ENCODE data around the gene L3MBTL1. TPM values are rescaled to one million over a fixed set of nuclear protein-coding genes. Genes with fewer than 3 reads are reported as not detected.

The L3MBTL1 gene
- total RNA-seq, 6 experiments from 2014 or later: 1.2 to 3.2 (median 2.4) TPM

DNA sequence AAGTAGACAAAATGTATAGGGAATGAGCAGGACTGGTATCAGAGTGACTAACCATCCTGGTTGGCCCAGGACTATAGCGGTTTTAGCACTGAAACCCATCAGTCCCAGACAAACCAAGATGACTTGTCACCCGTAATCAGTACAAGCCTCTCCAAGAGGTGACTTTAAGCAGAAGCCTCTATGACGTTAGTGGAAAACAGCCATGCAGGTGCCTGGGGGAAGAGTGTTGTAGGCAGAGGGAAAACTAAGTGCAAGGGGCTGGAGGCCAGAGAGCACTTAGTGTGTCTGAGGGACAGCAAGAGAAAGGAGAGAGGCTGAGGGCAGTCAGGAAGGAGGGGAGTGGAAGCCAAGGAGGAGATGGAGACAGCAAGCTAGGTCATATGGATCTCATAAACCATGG, 53.5 kb downstream of the L3MBTL1 start:
- H3K4me3 ChIP-seq: peak overlapping the region in 2 of 3 donors; percentile 65 to 72
- H3K4me1 ChIP-seq: peaks cover 0 to 28% (median 9%) of the 10 kb centered on the region in 4 donors
- TF ChIP-seq, protein P1, sequence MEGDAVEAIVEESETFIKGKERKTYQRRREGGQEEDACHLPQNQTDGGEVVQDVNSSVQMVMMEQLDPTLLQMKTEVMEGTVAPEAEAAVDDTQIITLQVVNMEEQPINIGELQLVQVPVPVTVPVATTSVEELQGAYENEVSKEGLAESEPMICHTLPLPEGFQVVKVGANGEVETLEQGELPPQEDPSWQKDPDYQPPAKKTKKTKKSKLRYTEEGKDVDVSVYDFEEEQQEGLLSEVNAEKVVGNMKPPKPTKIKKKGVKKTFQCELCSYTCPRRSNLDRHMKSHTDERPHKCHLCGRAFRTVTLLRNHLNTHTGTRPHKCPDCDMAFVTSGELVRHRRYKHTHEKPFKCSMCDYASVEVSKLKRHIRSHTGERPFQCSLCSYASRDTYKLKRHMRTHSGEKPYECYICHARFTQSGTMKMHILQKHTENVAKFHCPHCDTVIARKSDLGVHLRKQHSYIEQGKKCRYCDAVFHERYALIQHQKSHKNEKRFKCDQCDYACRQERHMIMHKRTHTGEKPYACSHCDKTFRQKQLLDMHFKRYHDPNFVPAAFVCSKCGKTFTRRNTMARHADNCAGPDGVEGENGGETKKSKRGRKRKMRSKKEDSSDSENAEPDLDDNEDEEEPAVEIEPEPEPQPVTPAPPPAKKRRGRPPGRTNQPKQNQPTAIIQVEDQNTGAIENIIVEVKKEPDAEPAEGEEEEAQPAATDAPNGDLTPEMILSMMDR (IDR thresholded peaks at IDR 0.05): no peak
- TF ChIP-seq POLR2A (IDR thresholded peaks at IDR 0.05): no peak
- intact Hi-C loops (cut with DNase I): no loop called here
- H3K9me3 ChIP-seq: no peaks in the 10 kb centered on the region
- ATAC-seq: no peak
- no peak for DNase-seq
- H3K27me3 ChIP-seq: no peaks in the 10 kb centered on the region
- peaks cover 0 to 20% (median 6%) of the 10 kb centered on the region in 4 donors for H3K36me3 ChIP-seq
- peak overlapping the region in 1 of 3 donors; percentile 0 for H3K27ac ChIP-seq
- 63% methylated on average over 3 of the region's 3 CpGs for WGBS (ENCODE audit: insufficient coverage, low coverage, low lambda C conversion rate, missing lambda C conversion rate)

DNA sequence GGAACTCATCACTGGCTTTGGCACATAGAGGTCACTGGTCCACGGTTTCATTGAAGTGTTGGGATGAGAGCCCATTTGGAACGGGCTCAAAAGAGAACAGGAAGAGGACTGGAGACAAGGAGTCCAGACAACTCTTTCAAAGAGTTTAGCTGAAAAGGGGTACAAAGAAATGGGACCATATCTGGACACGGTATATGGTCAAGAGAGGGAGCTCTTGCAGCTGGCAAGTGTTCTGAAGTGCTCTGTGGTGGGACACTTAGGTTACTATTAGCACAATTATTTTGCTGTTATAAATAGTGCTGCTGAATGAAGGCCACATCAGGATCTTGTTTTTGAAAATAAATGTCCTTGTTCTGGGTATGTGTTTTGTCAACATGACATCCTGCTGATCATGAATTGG, 55.9 kb downstream of the L3MBTL1 start:
- ATAC-seq (no peak), DNase-seq (no peak)

DNA sequence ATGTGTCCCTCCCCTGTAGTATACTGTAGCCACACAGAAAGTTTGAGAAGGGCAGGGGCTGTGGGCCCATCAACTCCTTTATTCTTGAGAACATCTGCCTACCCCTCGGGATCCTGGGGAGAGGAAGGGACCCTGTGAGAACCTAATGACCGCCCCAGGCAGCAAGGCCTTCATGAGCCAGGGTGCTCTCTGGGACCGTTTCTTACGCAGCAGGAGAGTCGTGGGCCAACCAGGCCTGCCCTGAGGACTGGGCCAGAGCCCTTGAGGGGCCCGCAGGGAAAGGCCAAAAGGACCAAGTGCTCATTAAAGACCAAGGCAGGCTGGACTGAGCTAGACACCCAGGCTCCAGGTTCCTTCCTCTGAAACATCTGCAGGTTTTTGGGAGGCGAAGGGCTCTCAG, 56.5 kb downstream of the L3MBTL1 start:
- DNase-seq: no peak
- no peak for ATAC-seq
- Histone ChIP-seq H3K27me3 (no peaks in the 10 kb centered on the region), H3K4me1 (peaks cover 0 to 13% (median 0%) of the 10 kb centered on the region in 4 donors), H3K27ac (no peak overlapping the region), H3K9me3 (no peaks in the 10 kb centered on the region), H3K36me3 (peaks cover 0 to 44% (median 18%) of the 10 kb centered on the region in 4 donors), H3K4me3 (no peak overlapping the region)
- intact Hi-C loops (cut with DNase I): no loop called here
- no peak for TF ChIP-seq POLR2A (IDR thresholded peaks at IDR 0.05)
- TF ChIP-seq, protein P1 (IDR thresholded peaks at IDR 0.05): no peak
- WGBS (ENCODE audit: insufficient coverage, low coverage, low lambda C conversion rate, missing lambda C conversion rate): 100% methylated on average over 1 of the region's 7 CpGs

More for the DNA sequence above, 55.9 kb downstream of the L3MBTL1 start:
- Histone ChIP-seq H3K36me3 (peaks cover 0 to 38% (median 15%) of the 10 kb centered on the region in 4 donors), H3K4me3 (no peak overlapping the region), H3K9me3 (no peaks in the 10 kb centered on the region), H3K4me1 (peaks cover 0 to 13% (median 0%) of the 10 kb centered on the region in 4 donors), H3K27me3 (no peaks in the 10 kb centered on the region), H3K27ac (no peak overlapping the region)
- no peak for TF ChIP-seq POLR2A (IDR thresholded peaks at IDR 0.05)
- TF ChIP-seq, protein P1 (IDR thresholded peaks at IDR 0.05): no peak
- intact Hi-C loops (cut with DNase I): no loop called here
- 29% methylated on average over 3 of the region's 3 CpGs for WGBS (ENCODE audit: insufficient coverage, low coverage, low lambda C conversion rate, missing lambda C conversion rate)

DNA sequence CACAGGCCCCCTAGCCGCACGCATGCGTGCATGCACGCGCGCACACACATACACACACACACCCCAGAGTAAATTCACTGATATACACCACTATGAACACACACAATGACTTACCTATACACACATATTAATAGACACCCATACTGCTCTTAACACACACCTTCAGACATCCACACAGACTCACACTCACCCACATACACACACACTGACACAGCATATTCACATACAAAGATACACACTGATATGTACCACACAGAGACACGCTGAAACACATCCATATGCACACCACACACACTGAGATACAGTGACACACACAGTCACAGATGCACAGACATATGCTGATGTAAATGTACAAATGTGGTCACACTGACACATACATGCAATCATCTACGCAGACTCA, 57.0 kb downstream of the L3MBTL1 start:
- no peak for TF ChIP-seq POLR2A (IDR thresholded peaks at IDR 0.05)
- TF ChIP-seq, protein P1 (IDR thresholded peaks at IDR 0.05): no peak
- H3K27me3 ChIP-seq: no peaks in the 10 kb centered on the region
- no peak for DNase-seq
- WGBS (ENCODE audit: insufficient coverage, low coverage, low lambda C conversion rate, missing lambda C conversion rate): no CpG with 5 or more reads among the region's 8 CpGs
- no peak overlapping the region for H3K27ac ChIP-seq
- H3K4me3 ChIP-seq: no peak overlapping the region
- no peak for ATAC-seq
- peaks cover 0 to 48% (median 20%) of the 10 kb centered on the region in 4 donors for H3K36me3 ChIP-seq
- no peaks in the 10 kb centered on the region for H3K9me3 ChIP-seq
- intact Hi-C loops (cut with DNase I): no loop called here
- H3K4me1 ChIP-seq: peaks cover 0 to 13% (median 0%) of the 10 kb centered on the region in 4 donors

Measured in right lobe of liver (tissue), 6 donors.